H1 (cell line): ENCODE measurements around the gene EFHC1.

Experiments used
- CTCF ChIP-seq, 3 experiments: IDR thresholded peaks; 1 replicate in 2 of 3; 2 replicates in 1 of 3; pipeline versions ENCODE4 v1.5.1 to v1.6.1; 2011; ENCODE audit warnings: low read length in 3 of 3, mild to moderate bottlenecking in 3 of 3, inconsistent platforms in 2 of 3, low read depth in 1 of 3, moderate library complexity in 1 of 3; ENCODE audit not compliant: insufficient read depth in 1 of 3; ENCODE audit errors: control extremely low read depth in 1 of 3
- JUN ChIP-seq: IDR thresholded peaks from 2 replicates; pipeline ENCODE4 v1.6.1; 2011; ENCODE audit warnings: low read depth, mild to moderate bottlenecking, improper control_type of control experiment, low read length
- RAD21 ChIP-seq, 2 experiments: IDR thresholded peaks in 1 of 2; conservative IDR thresholded peaks in 1 of 2; 2 replicates each; pipeline ENCODE4 v1.6.1; 2011; ENCODE audit warnings: low read depth in 2 of 2, low read length in 2 of 2, improper control_type of control experiment in 1 of 2, inconsistent platforms in 1 of 2, mild to moderate bottlenecking in 1 of 2, moderate library complexity in 1 of 2

GRCh38 chr6:52416629-52417151 is 3.5 kb upstream of the EFHC1 start:
- peak; percentile 89 to 92 for TF ChIP-seq RAD21 (IDR thresholded peaks at IDR 0.05 in 1 of 2, conservative IDR thresholded peaks at IDR 0.05 in 1 of 2; ENCODE audit: low read depth in 2 of 2, low read length in 2 of 2)
- TF ChIP-seq JUN, result no peak
- TF ChIP-seq CTCF (IDR thresholded peaks at IDR 0.05; ENCODE audit: control extremely low read depth in 1 of 3, insufficient read depth in 1 of 3, low read depth in 1 of 3, low read length in 3 of 3), result peak in 2 of 3 experiments; percentile 75 to 79; a peak in 3 of 4 replicates
